ENCODE measurements around the gene TMCO4.

Gene TMCO4

DNA sequence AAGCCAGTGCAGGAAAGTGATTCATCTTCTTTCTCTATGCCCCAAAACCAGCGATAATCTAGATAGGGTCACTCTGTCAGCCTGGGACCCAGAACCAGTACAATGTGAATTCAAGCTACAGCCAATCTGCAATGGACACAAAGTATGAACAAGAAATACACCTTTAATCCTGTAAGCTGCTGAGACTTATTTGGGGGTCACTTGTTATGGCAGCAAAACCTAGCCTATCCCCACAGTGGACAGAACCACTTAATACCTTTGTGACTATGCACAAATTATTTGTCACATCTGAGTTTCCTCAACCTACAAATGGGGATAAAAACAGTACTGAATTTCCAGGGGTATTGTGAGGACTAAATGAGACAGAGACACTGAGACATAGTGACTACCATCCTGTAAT lies 50.0 kb downstream of the TMCO4 start:
- H3K4ac ChIP-seq (ENCODE audit: low read depth, low read length) = no peak overlapping the region
- no peak overlapping the region for H3K4me2 ChIP-seq (ENCODE audit: low read length)
- H3K27me3 ChIP-seq (ENCODE audit: insufficient read depth, low read length) = no peaks in the 10 kb centered on the region
- H3K79me2 ChIP-seq (ENCODE audit: control insufficient read depth, insufficient read depth, low read length, poor library complexity) = no peaks in the 10 kb centered on the region
- no peak overlapping the region for H2BK5ac ChIP-seq (ENCODE audit: low read depth, low read length, poor library complexity)
- DNase-seq = no peak
- H3K14ac ChIP-seq (ENCODE audit: low read length) = no peak overlapping the region
- no peak overlapping the region for H3K9ac ChIP-seq (ENCODE audit: low read length)
- H3K23ac ChIP-seq (ENCODE audit: low read length) = no peak overlapping the region
- no peaks in the 10 kb centered on the region for H3K79me1 ChIP-seq (ENCODE audit: low read length)
- no peak overlapping the region for H4K12ac ChIP-seq (ENCODE audit: low read depth, low read length)
- H3K4me3 ChIP-seq (ENCODE audit: low read depth, low read length) = no peak overlapping the region
- no peak overlapping the region for H3K27ac ChIP-seq (ENCODE audit: low read depth, low read length)
- no peak overlapping the region for H4K91ac ChIP-seq (ENCODE audit: low read depth, low read length)
- no peak overlapping the region for H2AK5ac ChIP-seq (ENCODE audit: low read length)
- peaks cover 0 to 3% of the 10 kb centered on the region in 2 experiments for H3K36me3 ChIP-seq (ENCODE audit: control insufficient read depth in 1 of 2, insufficient read depth in 2 of 2, low read length in 2 of 2)
- H3K18ac ChIP-seq (ENCODE audit: low read length) = no peak overlapping the region
- H3K4me1 ChIP-seq (ENCODE audit: control insufficient read depth in 1 of 2, insufficient read depth in 2 of 2, low read length in 2 of 2) = no peaks in the 10 kb centered on the region
- no peak overlapping the region for H2AFZ ChIP-seq (ENCODE audit: insufficient read depth, low read length, poor library complexity)
- no CpG with 5 or more reads among the region's 1 CpG for WGBS (ENCODE audit: extremely low coverage, insufficient coverage, insufficient read length)
- no peak overlapping the region for H2BK120ac ChIP-seq (ENCODE audit: insufficient read depth, low read length, poor library complexity)
- H2BK12ac ChIP-seq (ENCODE audit: low read length) = no peak overlapping the region
- no peaks in the 10 kb centered on the region for H3K9me3 ChIP-seq (ENCODE audit: insufficient read depth, low read depth, low read length)
- H4K8ac ChIP-seq (ENCODE audit: low read depth, low read length) = no peak overlapping the region

DNA sequence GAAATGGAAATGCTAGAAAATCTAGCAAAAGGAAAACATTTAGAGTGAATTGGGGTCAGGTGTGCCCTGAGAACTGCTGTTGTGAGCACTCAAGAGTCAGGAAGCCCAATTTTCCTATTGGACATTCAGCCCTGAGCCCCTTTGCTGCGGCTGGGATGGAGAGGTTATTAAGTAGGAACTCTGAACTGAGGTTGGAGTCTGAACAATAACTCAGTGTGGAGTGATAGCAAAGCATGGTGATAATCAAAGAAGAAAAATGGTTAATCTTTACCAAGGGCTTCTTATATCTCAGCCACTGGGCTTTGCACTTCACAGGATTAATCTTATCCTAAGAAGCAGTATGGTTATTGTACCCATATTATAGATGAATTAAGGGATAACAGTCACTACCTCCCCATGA lies 52.0 kb downstream of the TMCO4 start:
- no peak overlapping the region for H3K27ac ChIP-seq (ENCODE audit: low read depth, low read length)
- H4K8ac ChIP-seq (ENCODE audit: low read depth, low read length) = no peak overlapping the region
- H3K4me1 ChIP-seq (ENCODE audit: control insufficient read depth in 1 of 2, insufficient read depth in 2 of 2, low read length in 2 of 2) = no peaks in the 10 kb centered on the region
- H3K14ac ChIP-seq (ENCODE audit: low read length) = no peak overlapping the region
- peaks cover 0 to 3% of the 10 kb centered on the region in 2 experiments for H3K36me3 ChIP-seq (ENCODE audit: control insufficient read depth in 1 of 2, insufficient read depth in 2 of 2, low read length in 2 of 2)
- H3K27me3 ChIP-seq (ENCODE audit: insufficient read depth, low read length) = no peaks in the 10 kb centered on the region
- H3K9ac ChIP-seq (ENCODE audit: low read length) = no peak overlapping the region
- no peak overlapping the region for H2BK120ac ChIP-seq (ENCODE audit: insufficient read depth, low read length, poor library complexity)
- no peak overlapping the region for H3K4ac ChIP-seq (ENCODE audit: low read depth, low read length)
- H4K91ac ChIP-seq (ENCODE audit: low read depth, low read length) = no peak overlapping the region
- no peak overlapping the region for H4K12ac ChIP-seq (ENCODE audit: low read depth, low read length)
- H3K9me3 ChIP-seq (ENCODE audit: insufficient read depth, low read depth, low read length) = peaks cover 3% of the 10 kb centered on the region
- no peak overlapping the region for H3K18ac ChIP-seq (ENCODE audit: low read length)
- H3K4me3 ChIP-seq (ENCODE audit: low read depth, low read length) = no peak overlapping the region
- H2AFZ ChIP-seq (ENCODE audit: insufficient read depth, low read length, poor library complexity) = no peak overlapping the region
- WGBS (ENCODE audit: extremely low coverage, insufficient coverage, insufficient read length) = no CpG with 5 or more reads among the region's 1 CpG
- H2BK5ac ChIP-seq (ENCODE audit: low read depth, low read length, poor library complexity) = no peak overlapping the region
- H3K23ac ChIP-seq (ENCODE audit: low read length) = no peak overlapping the region
- no peak for DNase-seq
- H2AK5ac ChIP-seq (ENCODE audit: low read length) = no peak overlapping the region
- no peak overlapping the region for H2BK12ac ChIP-seq (ENCODE audit: low read length)
- no peaks in the 10 kb centered on the region for H3K79me2 ChIP-seq (ENCODE audit: control insufficient read depth, insufficient read depth, low read length, poor library complexity)
- H3K79me1 ChIP-seq (ENCODE audit: low read length) = no peaks in the 10 kb centered on the region
- no peak overlapping the region for H3K4me2 ChIP-seq (ENCODE audit: low read length)

DNA sequence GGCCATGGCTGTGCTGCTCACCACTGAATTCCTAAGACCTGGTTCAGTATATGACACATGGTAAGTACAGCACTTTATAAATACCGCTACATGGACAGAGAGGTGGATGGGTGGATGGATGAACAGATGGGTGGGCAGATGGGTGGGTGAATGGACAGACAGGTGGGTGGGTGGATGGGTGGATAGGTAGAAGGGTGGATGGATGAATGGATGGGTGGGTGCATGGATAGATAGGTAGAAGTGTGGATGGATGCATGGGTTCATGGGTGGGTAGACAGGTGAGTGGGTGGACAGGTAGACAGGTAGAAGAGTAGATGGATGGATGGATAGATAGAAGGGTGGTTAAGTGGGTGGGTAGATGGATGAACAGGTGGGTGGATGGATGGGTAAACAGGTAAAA lies 54.8 kb downstream of the TMCO4 start:
- Histone ChIP-seq H3K18ac (ENCODE audit: low read length) (no peak overlapping the region), H3K27me3 (ENCODE audit: insufficient read depth, low read length) (no peaks in the 10 kb centered on the region), H3K4me2 (ENCODE audit: low read length) (no peak overlapping the region), H3K79me2 (ENCODE audit: control insufficient read depth, insufficient read depth, low read length, poor library complexity) (no peaks in the 10 kb centered on the region), H2BK12ac (ENCODE audit: low read length) (no peak overlapping the region), H4K91ac (ENCODE audit: low read depth, low read length) (no peak overlapping the region), H4K12ac (ENCODE audit: low read depth, low read length) (no peak overlapping the region), H2BK120ac (ENCODE audit: insufficient read depth, low read length, poor library complexity) (no peak overlapping the region), H2AK5ac (ENCODE audit: low read length) (no peak overlapping the region), H3K4me1 (ENCODE audit: control insufficient read depth in 1 of 2, insufficient read depth in 2 of 2, low read length in 2 of 2) (no peaks in the 10 kb centered on the region), H3K36me3 (ENCODE audit: control insufficient read depth in 1 of 2, insufficient read depth in 2 of 2, low read length in 2 of 2) (peaks cover 0 to 3% of the 10 kb centered on the region in 2 experiments), H3K9ac (ENCODE audit: low read length) (no peak overlapping the region), H3K14ac (ENCODE audit: low read length) (no peak overlapping the region), H3K79me1 (ENCODE audit: low read length) (no peaks in the 10 kb centered on the region), H3K4me3 (ENCODE audit: low read depth, low read length) (no peak overlapping the region), H2BK5ac (ENCODE audit: low read depth, low read length, poor library complexity) (no peak overlapping the region), H3K27ac (ENCODE audit: low read depth, low read length) (no peak overlapping the region), H3K4ac (ENCODE audit: low read depth, low read length) (no peak overlapping the region), H2AFZ (ENCODE audit: insufficient read depth, low read length, poor library complexity) (no peak overlapping the region), H3K9me3 (ENCODE audit: insufficient read depth, low read depth, low read length) (peaks cover 3% of the 10 kb centered on the region), H4K8ac (ENCODE audit: low read depth, low read length) (no peak overlapping the region), H3K23ac (ENCODE audit: low read length) (no peak overlapping the region)
- WGBS (ENCODE audit: extremely low coverage, insufficient coverage, insufficient read length) = no CpG with 5 or more reads among the region's 1 CpG
- no peak for DNase-seq

DNA sequence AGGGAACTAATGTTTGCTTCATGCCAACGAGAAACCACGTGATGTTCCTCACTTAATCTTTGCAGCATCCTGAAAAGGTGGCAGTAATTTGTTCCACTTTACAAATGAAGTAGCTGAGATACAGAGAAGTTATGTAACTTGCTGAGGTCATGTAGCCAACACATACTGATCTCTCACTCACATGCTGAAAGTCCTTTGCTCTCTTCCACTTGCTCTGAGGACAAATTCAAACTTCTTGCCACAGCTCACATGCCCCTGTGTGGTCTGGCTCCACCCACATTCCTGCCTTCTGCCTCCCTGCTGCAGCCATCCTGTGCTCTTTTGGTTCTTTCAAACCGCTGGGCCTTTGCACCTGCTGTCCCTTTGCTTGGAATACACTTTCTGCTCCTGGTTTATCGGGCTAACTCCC lies 55.4 kb downstream of the TMCO4 start:
- WGBS (ENCODE audit: extremely low coverage, insufficient coverage, insufficient read length) = no CpG with 5 or more reads among the region's 4 CpGs
- H3K9ac ChIP-seq (ENCODE audit: low read length) = no peak overlapping the region
- H4K8ac ChIP-seq (ENCODE audit: low read depth, low read length) = no peak overlapping the region
- no peak overlapping the region for H3K4me3 ChIP-seq (ENCODE audit: low read depth, low read length)
- H3K79me1 ChIP-seq (ENCODE audit: low read length) = no peaks in the 10 kb centered on the region
- no peaks in the 10 kb centered on the region for H3K4me1 ChIP-seq (ENCODE audit: control insufficient read depth in 1 of 2, insufficient read depth in 2 of 2, low read length in 2 of 2)
- H3K18ac ChIP-seq (ENCODE audit: low read length) = no peak overlapping the region
- no peaks in the 10 kb centered on the region for H3K79me2 ChIP-seq (ENCODE audit: control insufficient read depth, insufficient read depth, low read length, poor library complexity)
- H3K27ac ChIP-seq (ENCODE audit: low read depth, low read length) = no peak overlapping the region
- no peaks in the 10 kb centered on the region for H3K27me3 ChIP-seq (ENCODE audit: insufficient read depth, low read length)
- no peak overlapping the region for H3K4ac ChIP-seq (ENCODE audit: low read depth, low read length)
- H2AK5ac ChIP-seq (ENCODE audit: low read length) = no peak overlapping the region
- no peak overlapping the region for H2BK12ac ChIP-seq (ENCODE audit: low read length)
- no peak overlapping the region for H4K12ac ChIP-seq (ENCODE audit: low read depth, low read length)
- H3K4me2 ChIP-seq (ENCODE audit: low read length) = no peak overlapping the region
- peaks cover 0 to 3% of the 10 kb centered on the region in 2 experiments for H3K36me3 ChIP-seq (ENCODE audit: control insufficient read depth in 1 of 2, insufficient read depth in 2 of 2, low read length in 2 of 2)
- no peak for DNase-seq
- no peak overlapping the region for H3K14ac ChIP-seq (ENCODE audit: low read length)
- H2BK5ac ChIP-seq (ENCODE audit: low read depth, low read length, poor library complexity) = no peak overlapping the region
- no peak overlapping the region for H3K23ac ChIP-seq (ENCODE audit: low read length)
- H3K9me3 ChIP-seq (ENCODE audit: insufficient read depth, low read depth, low read length) = peaks cover 3% of the 10 kb centered on the region
- H4K91ac ChIP-seq (ENCODE audit: low read depth, low read length) = no peak overlapping the region
- H2BK120ac ChIP-seq (ENCODE audit: insufficient read depth, low read length, poor library complexity) = no peak overlapping the region
- no peak overlapping the region for H2AFZ ChIP-seq (ENCODE audit: insufficient read depth, low read length, poor library complexity)
